Right hindlimb (tissue), 1 donor: ENCODE data around the gene HBG2.

ENCODE experiments used
- DNase-seq: peaks from one replicate; pipeline ENCODE4 v3.0.0-alpha.2; 2018

The HBG2 gene

DNA sequence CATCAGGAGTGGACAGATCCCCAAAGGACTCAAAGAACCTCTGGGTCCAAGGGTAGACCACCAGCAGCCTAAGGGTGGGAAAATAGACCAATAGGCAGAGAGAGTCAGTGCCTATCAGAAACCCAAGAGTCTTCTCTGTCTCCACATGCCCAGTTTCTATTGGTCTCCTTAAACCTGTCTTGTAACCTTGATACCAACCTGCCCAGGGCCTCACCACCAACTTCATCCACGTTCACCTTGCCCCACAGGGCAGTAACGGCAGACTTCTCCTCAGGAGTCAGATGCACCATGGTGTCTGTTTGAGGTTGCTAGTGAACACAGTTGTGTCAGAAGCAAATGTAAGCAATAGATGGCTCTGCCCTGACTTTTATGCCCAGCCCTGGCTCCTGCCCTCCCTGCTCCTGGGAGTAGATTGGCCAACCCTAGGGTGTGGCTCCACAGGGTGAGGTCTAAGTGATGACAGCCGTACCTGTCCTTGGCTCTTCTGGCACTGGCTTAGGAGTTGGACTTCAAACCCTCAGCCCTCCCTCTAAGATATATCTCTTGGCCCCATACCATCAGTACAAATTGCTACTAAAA lies 27.8 kb downstream of the HBG2 start, which contains the start of gene HBB:
TSS of gene HBB (minus strand) at position 340 of the 579 bp plus-strand sequence. CDS start at position 290, 50 bp downstream.
- no peak for DNase-seq

DNA sequence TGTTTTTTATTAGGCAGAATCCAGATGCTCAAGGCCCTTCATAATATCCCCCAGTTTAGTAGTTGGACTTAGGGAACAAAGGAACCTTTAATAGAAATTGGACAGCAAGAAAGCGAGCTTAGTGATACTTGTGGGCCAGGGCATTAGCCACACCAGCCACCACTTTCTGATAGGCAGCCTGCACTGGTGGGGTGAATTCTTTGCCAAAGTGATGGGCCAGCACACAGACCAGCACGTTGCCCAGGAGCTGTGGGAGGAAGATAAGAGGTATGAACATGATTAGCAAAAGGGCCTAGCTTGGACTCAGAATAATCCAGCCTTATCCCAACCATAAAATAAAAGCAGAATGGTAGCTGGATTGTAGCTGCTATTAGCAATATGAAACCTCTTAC lies 29.1 kb downstream of the HBG2 start:
- no peak for DNase-seq

DNA sequence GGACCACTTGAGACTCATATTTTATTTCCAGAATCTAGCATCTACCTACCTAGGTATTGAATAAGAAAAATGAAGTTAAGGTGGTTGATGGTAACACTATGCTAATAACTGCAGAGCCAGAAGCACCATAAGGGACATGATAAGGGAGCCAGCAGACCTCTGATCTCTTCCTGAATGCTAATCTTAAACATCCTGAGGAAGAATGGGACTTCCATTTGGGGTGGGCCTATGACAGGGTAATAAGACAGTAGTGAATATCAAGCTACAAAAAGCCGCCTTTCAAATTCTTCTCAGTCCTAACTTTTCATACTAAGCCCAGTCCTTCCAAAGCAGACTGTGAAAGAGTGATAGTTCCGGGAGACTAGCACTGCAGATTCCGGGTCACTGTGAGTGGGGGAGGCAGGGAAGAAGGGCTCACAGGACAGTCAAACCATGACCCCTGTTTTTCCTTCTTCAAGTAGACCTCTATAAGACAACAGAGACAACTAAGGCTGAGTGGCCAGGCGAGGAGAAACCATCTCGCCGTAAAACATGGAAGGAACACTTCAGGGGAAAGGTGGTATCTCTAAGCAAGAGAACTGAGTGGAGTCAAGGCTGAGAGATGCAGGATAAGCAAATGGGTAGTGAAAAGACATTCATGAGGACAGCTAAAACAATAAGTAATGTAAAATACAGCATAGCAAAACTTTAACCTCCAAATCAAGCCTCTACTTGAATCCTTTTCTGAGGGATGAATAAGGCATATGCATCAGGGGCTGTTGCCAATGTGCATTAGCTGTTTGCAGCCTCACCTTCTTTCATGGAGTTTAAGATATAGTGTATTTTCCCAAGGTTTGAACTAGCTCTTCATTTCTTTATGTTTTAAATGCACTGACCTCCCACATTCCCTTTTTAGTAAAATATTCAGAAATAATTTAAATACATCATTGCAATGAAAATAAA lies 29.8 kb downstream of the HBG2 start:
- DNase-seq, result no peak

DNA sequence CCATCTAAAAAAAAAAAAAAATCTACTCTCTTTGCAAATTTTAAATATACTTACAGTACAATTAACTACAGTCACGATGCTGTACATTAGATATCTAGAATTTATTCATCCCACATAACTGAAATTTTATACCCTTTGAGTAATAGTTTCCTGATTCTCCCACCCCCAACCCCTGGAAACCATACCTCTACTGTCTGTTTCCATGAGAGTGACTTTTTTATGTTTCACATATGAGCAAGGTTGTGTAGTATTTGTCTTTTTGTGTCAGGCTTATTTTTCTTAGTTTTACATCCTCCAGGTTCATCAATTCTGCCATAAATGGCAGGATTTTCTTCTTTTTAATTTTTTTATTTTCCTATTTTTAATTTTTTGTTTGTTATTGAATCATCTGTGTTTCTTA lies 30.9 kb downstream of the HBG2 start:
- DNase-seq, result no peak

DNA sequence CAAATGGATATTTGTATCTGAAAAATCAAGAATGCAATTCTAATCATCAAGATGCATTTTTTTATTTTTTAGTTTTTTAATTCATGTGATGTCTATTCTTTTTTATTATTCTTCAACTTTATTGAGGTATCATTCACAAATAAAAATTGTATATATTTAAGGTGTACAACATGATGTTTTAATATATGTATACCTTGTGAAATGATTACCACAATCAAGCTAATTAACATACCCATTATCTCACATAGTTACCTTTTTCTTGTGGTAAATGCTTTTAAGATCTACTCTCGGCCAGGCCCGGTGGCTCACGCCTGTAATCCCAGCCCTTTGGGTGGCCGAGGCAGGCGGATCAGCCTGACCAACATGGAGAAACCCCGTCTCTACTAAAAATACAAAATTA lies 31.4 kb downstream of the HBG2 start:
- no peak for DNase-seq

DNA sequence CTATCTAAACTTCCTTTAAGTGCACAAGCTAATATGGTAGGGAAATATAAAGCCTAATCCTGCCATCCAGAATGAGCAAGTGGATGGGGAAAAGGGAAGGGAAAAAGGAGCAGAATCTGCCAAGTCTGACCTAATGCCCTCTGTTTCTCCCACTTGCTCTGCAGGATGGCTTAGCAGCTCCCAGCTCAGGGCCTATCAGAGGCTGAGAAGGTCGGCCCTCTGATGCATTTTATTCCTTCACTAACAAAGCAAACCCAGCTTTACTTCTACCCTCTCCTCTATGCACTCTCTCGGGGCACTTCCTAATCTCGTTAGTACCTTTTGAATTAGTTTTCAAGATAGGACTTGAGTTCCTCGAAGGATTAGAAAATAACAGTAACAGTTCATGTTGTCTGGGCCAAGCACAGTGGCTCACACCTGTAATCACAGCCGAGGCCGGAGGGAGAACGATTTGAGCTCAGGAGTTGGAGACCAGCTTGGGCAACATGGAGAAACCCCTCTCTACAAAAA lies 44.1 kb downstream of the HBG2 start:
- DNase-seq, result no peak

DNA sequence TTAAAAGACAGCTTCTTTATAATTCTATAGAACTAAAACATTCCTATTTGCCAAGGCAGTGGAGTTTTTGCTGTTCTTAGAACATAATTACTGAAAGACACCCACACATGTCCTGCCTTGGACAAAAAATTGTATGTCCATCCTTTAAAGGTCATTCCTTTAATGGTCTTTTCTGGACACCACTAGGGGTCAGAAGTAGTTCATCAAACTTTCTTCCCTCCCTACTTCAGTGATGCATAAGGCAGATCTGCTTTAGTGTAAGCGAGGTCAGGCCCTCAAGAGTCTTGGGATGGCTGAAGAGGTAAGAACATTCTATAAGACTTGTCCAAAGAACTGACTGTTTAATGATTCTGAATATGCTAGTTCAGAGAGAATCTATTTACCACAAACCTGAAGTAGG lies 49.8 kb downstream of the HBG2 start:
- no peak for DNase-seq

DNA sequence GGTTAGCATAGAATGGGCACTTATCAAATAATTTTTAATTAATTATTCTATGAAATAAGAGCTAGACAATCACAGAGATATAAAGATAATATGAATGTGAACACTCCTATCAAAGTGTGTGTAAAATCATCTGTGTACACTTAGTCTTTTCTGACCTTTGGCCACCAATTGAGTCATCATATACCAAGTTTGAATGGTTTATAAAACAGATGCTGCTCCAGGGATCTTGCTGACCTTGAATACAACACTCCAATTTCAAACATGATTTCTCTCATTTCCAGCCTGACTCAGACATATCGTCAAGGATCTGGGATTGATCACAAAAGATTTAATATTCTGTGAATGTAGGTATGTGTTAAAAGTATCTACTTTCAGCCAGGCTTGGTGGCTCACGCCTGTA lies 51.2 kb downstream of the HBG2 start:
- no peak for DNase-seq
